Loucy (cell line): ENCODE measurements around the gene NUP214.
A peak's percentile ranks its signal among the peaks of the same experiment; 100 is the strongest.

Source experiments
- H2AFZ ChIP-seq: fragments of 200-600 bp; sonication (generic); 2 replicates; pipeline ENCODE4 v1.6.0; 2016; ENCODE audit warnings: antibody characterized with exemption, mild to moderate bottlenecking, low read length, moderate library complexity
- H3F3A ChIP-seq: fragments of 200-600 bp; 2 replicates; pipeline ENCODE4 v1.6.0; 2016; ENCODE audit warnings: antibody characterized with exemption, low read depth, mild to moderate bottlenecking
- H3K27me3 ChIP-seq: fragments of 200-600 bp; sonication (generic); 2 replicates; pipeline ENCODE4 v1.6.1; 2014; ENCODE audit warnings: low read length, mild to moderate bottlenecking; ENCODE audit not compliant: insufficient read depth, poor library complexity, severe bottlenecking
- H3K36me3 ChIP-seq: fragments of 200-600 bp; sonication (generic); 2 replicates; pipeline ENCODE4 v1.6.1; 2016; ENCODE audit warnings: low read length; ENCODE audit not compliant: insufficient read depth
- H3K4me1 ChIP-seq: fragments of 200-600 bp; sonication (generic); 2 replicates; pipeline ENCODE4 v1.5.1; 2014; ENCODE audit warnings: low read length, mild to moderate bottlenecking; ENCODE audit not compliant: insufficient read depth, poor library complexity, severe bottlenecking
- H3K4me2 ChIP-seq: fragments of 200-600 bp; sonication (generic); 2 replicates; pipeline ENCODE4 v1.6.0; 2014; ENCODE audit warnings: antibody characterized with exemption, low read length, low read depth, mild to moderate bottlenecking; ENCODE audit not compliant: poor library complexity, severe bottlenecking
- H3K4me3 ChIP-seq: fragments of 200-600 bp; sonication (generic); 2 replicates; pipeline ENCODE4 v1.5.1; 2014; ENCODE audit warnings: low read length, mild to moderate bottlenecking, mixed read lengths; ENCODE audit not compliant: poor library complexity, severe bottlenecking
- H3K79me2 ChIP-seq: fragments of 200-600 bp; sonication (generic); 2 replicates; pipeline ENCODE4 v1.6.1; 2014; ENCODE audit warnings: low read length; ENCODE audit not compliant: insufficient read depth
- H3K9ac ChIP-seq: fragments of 200-600 bp; sonication (generic); 2 replicates; pipeline ENCODE4 v1.6.0; 2014; ENCODE audit warnings: mild to moderate bottlenecking, low read depth, low read length, moderate library complexity; ENCODE audit not compliant: poor library complexity, severe bottlenecking
- H3K9me2 ChIP-seq: fragments of 200-600 bp; sonication (generic); replicated peaks from 2 replicates; pipeline ENCODE4 v1.6.1; 2016; ENCODE audit warnings: low read depth, low read length, mixed read lengths
- H3K9me3 ChIP-seq: fragments of 200-600 bp; sonication (generic); 2 replicates; pipeline ENCODE4 v1.6.1; 2014; ENCODE audit warnings: mild to moderate bottlenecking, antibody characterized with exemption, low read length, low read depth; ENCODE audit not compliant: insufficient read depth
- H4K20me1 ChIP-seq: fragments of 200-600 bp; sonication (generic); 2 replicates; pipeline ENCODE4 v1.6.0; 2014; ENCODE audit warnings: antibody characterized with exemption, low read length, mild to moderate bottlenecking; ENCODE audit not compliant: insufficient read depth, poor library complexity, severe bottlenecking
- CTCF ChIP-seq: fragments of 200-600 bp; sonication (generic); conservative IDR thresholded peaks from 2 replicates; pipeline ENCODE4 v1.5.1; 2014; ENCODE audit warnings: mild to moderate bottlenecking, antibody characterized with exemption, low read length
- EZH2phosphoT487 ChIP-seq: fragments of 200-600 bp; IDR thresholded peaks from 2 replicates; pipeline ENCODE4 v1.6.1; 2018; ENCODE audit warnings: antibody characterized with exemption, mild to moderate bottlenecking, moderate library complexity, borderline replicate concordance

Gene NUP214

DNA sequence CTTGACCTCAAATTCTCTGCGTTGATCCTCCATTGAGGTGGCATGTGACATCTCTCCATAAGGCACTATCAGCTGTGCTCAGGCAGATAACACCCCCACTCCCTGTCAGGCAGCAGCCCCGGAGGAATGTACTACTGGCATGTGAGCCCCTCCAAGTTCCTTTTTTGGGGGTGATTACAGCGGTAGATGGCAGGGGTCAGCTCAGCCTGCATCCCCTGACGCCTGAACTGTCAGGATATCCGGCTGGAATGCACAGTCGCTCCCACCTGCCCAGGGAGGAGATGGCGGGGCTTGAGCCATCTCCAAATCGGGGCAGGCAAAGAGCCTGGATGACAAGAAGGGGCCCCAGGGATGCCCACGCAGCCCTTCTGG, 110.1 kb downstream of the NUP214 start:
- Histone ChIP-seq H3K4me2 (no peak overlapping the region), H3K36me3 (peaks cover 50% of the 10 kb centered on the region), H3K9me3 (no peaks in the 10 kb centered on the region), H4K20me1 (no peaks in the 10 kb centered on the region), H3K4me1 (peaks cover 27% of the 10 kb centered on the region), H3K4me3 (no peak overlapping the region), H3K9ac (no peak overlapping the region), H3K27me3 (no peaks in the 10 kb centered on the region), H2AFZ (no peak overlapping the region), H3F3A (peaks cover 5% of the 10 kb centered on the region; the same call in 1 of the 2 replicates), H3K9me2 (no peaks in the 10 kb centered on the region), H3K79me2 (no peaks in the 10 kb centered on the region)
- TF ChIP-seq EZH2phosphoT487 (no peak), CTCF (no peak)

GRCh38 chr9:131236161-131236560, 110.8 kb downstream of the NUP214 start:
- Histone ChIP-seq H3K36me3 (peaks cover 45% of the 10 kb centered on the region), H3K4me3 (no peak overlapping the region), H4K20me1 (no peaks in the 10 kb centered on the region), H3K79me2 (no peaks in the 10 kb centered on the region), H3F3A (peaks cover 5% of the 10 kb centered on the region; the same call in 1 of the 2 replicates), H3K9me3 (no peaks in the 10 kb centered on the region), H3K9me2 (no peaks in the 10 kb centered on the region), H2AFZ (no peak overlapping the region), H3K4me1 (peaks cover 27% of the 10 kb centered on the region), H3K27me3 (no peaks in the 10 kb centered on the region), H3K9ac (no peak overlapping the region), H3K4me2 (no peak overlapping the region)
- TF ChIP-seq EZH2phosphoT487 (no peak), CTCF (no peak)

- no peaks in the 10 kb centered on the region for H3K79me2 ChIP-seq
- H3K9ac ChIP-seq: peak overlapping the region; percentile 75
- H2AFZ ChIP-seq: no peak overlapping the region
- peaks cover 5% of the 10 kb centered on the region; the same call in 1 of the 2 replicates for H3F3A ChIP-seq
- peaks cover 27% of the 10 kb centered on the region for H3K4me1 ChIP-seq
- peaks cover 39% of the 10 kb centered on the region for H3K36me3 ChIP-seq
- no peaks in the 10 kb centered on the region for H3K9me3 ChIP-seq
- TF ChIP-seq EZH2phosphoT487: no peak
- H3K4me2 ChIP-seq: no peak overlapping the region
- no peak overlapping the region for H3K4me3 ChIP-seq
- no peaks in the 10 kb centered on the region for H3K9me2 ChIP-seq
- H3K27me3 ChIP-seq: no peaks in the 10 kb centered on the region
- H4K20me1 ChIP-seq: no peaks in the 10 kb centered on the region
Observed at GRCh38 chr9:131236761-131237160, 111.4 kb downstream of the NUP214 start.

GRCh38 chr9:131237291-131237690, 111.9 kb downstream of the NUP214 start:
- Histone ChIP-seq H3K79me2 (no peaks in the 10 kb centered on the region), H4K20me1 (no peaks in the 10 kb centered on the region), H3K27me3 (no peaks in the 10 kb centered on the region), H3K4me2 (peak overlapping the region; percentile 72), H2AFZ (no peak overlapping the region), H3F3A (peaks cover 5% of the 10 kb centered on the region; the same call in 1 of the 2 replicates), H3K9me3 (no peaks in the 10 kb centered on the region), H3K4me1 (peaks cover 27% of the 10 kb centered on the region), H3K4me3 (peak overlapping the region; percentile 56), H3K9me2 (no peaks in the 10 kb centered on the region), H3K9ac (peak overlapping the region; percentile 75), H3K36me3 (peaks cover 34% of the 10 kb centered on the region; the same call in 1 of the 2 replicates)
- TF ChIP-seq EZH2phosphoT487: no peak
- no peak for TF ChIP-seq CTCF
